Measurements from ENCODE around the gene NPHS1.
"Not testable (repeated sequence)": the region's sequence is repeated elsewhere in the genome, so short reads cannot be mapped to it uniquely, and the experiment has no call there.

Gene NPHS1

GRCh38 chr19:35896643-35897040, 44.3 kb upstream of the NPHS1 start:
- DNase-seq, result no peak
- no peak overlapping the region for H3K27ac ChIP-seq
- H3K27me3 ChIP-seq (ENCODE audit: insufficient read depth, low read depth, severe bottlenecking), result no peaks in the 10 kb centered on the region
- H3K4me3 ChIP-seq (ENCODE audit: low read depth, low read length), result no peak overlapping the region
- H3K36me3 ChIP-seq, result peaks cover 53% of the 10 kb centered on the region
- no peaks in the 10 kb centered on the region for H3K9me3 ChIP-seq (ENCODE audit: severe bottlenecking)
- TF ChIP-seq, protein P1, sequence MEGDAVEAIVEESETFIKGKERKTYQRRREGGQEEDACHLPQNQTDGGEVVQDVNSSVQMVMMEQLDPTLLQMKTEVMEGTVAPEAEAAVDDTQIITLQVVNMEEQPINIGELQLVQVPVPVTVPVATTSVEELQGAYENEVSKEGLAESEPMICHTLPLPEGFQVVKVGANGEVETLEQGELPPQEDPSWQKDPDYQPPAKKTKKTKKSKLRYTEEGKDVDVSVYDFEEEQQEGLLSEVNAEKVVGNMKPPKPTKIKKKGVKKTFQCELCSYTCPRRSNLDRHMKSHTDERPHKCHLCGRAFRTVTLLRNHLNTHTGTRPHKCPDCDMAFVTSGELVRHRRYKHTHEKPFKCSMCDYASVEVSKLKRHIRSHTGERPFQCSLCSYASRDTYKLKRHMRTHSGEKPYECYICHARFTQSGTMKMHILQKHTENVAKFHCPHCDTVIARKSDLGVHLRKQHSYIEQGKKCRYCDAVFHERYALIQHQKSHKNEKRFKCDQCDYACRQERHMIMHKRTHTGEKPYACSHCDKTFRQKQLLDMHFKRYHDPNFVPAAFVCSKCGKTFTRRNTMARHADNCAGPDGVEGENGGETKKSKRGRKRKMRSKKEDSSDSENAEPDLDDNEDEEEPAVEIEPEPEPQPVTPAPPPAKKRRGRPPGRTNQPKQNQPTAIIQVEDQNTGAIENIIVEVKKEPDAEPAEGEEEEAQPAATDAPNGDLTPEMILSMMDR (IDR thresholded peaks at IDR 0.05; ENCODE audit: low read depth, low read length), result no peak

- TF ChIP-seq, protein P1 (IDR thresholded peaks at IDR 0.05; ENCODE audit: low read depth, low read length), result no peak
- Histone ChIP-seq H3K27ac (no peak overlapping the region), H3K27me3 (ENCODE audit: insufficient read depth, low read depth, severe bottlenecking) (no peaks in the 10 kb centered on the region), H3K36me3 (peaks cover 55% of the 10 kb centered on the region), H3K4me3 (ENCODE audit: low read depth, low read length) (no peak overlapping the region), H3K9me3 (ENCODE audit: severe bottlenecking) (no peaks in the 10 kb centered on the region)
- DNase-seq, result no peak
Observed at GRCh38 chr19:35895911-35896642, 43.8 kb upstream of the NPHS1 start.

- DNase-seq, result no peak
- H3K36me3 ChIP-seq, result peaks cover 69% of the 10 kb centered on the region
- no peak overlapping the region for H3K4me3 ChIP-seq (ENCODE audit: low read depth, low read length)
- no peak overlapping the region for H3K27ac ChIP-seq
- TF ChIP-seq, protein P1 (IDR thresholded peaks at IDR 0.05; ENCODE audit: low read depth, low read length), result no peak
- H3K9me3 ChIP-seq (ENCODE audit: severe bottlenecking), result no peaks in the 10 kb centered on the region
- no peaks in the 10 kb centered on the region for H3K27me3 ChIP-seq (ENCODE audit: insufficient read depth, low read depth, severe bottlenecking)
Observed at GRCh38 chr19:35894342-35894741, 42.0 kb upstream of the NPHS1 start.

GRCh38 chr19:35891819-35892218, 39.5 kb upstream of the NPHS1 start:
- not testable (repeated sequence) for H3K4me3 ChIP-seq (ENCODE audit: low read depth, low read length); H3K27me3 ChIP-seq (ENCODE audit: insufficient read depth, low read depth, severe bottlenecking); DNase-seq; H3K9me3 ChIP-seq (ENCODE audit: severe bottlenecking); H3K27ac ChIP-seq
- H3K36me3 ChIP-seq, result peaks cover 75% of the 10 kb centered on the region

DNA sequence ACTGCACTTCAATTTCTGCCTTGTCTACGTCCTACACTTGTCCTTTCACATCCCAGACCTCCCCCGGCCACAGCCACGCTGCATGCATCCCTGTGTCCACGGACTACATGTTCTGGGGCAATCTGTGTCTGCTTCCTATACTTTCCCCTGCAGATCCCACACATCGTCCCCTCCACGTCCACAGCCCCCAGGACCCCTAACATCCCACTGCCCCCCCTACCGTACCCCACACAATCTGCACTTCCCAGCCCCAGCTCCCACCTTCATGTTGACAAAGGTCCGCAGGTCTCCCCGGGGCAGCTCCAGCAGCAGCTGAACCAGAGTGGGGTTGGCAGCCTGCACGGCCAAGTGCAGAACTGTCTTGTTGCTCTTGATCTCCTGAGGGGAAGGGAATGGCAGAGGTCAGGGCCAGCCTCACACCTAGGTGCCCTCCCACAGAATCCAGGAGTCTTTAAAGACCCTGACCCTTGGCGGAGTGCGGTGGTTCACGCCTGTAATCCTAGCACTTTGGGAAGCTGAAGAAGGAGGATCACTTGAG, 37.9 kb upstream of the NPHS1 start:
- H3K27ac ChIP-seq, result no peak overlapping the region
- DNase-seq, result no peak
- H3K36me3 ChIP-seq, result peaks cover 67% of the 10 kb centered on the region
- H3K9me3 ChIP-seq (ENCODE audit: severe bottlenecking), result no peaks in the 10 kb centered on the region
- no peaks in the 10 kb centered on the region for H3K27me3 ChIP-seq (ENCODE audit: insufficient read depth, low read depth, severe bottlenecking)
- no peak overlapping the region for H3K4me3 ChIP-seq (ENCODE audit: low read depth, low read length)
- TF ChIP-seq, protein P1 (IDR thresholded peaks at IDR 0.05; ENCODE audit: low read depth, low read length), result no peak

GRCh38 chr19:35889370-35890112, 37.2 kb upstream of the NPHS1 start:
- Histone ChIP-seq H3K9me3 (ENCODE audit: severe bottlenecking) (no peaks in the 10 kb centered on the region), H3K4me3 (ENCODE audit: low read depth, low read length) (no peak overlapping the region), H3K27ac (no peak overlapping the region), H3K36me3 (peaks cover 61% of the 10 kb centered on the region), H3K27me3 (ENCODE audit: insufficient read depth, low read depth, severe bottlenecking) (no peaks in the 10 kb centered on the region)
- TF ChIP-seq, protein P1 (IDR thresholded peaks at IDR 0.05; ENCODE audit: low read depth, low read length), result no peak
- DNase-seq, result no peak

Data from WERI-Rb-1 (cell line).